ENCODE data around the gene SPPL2B.

DNA sequence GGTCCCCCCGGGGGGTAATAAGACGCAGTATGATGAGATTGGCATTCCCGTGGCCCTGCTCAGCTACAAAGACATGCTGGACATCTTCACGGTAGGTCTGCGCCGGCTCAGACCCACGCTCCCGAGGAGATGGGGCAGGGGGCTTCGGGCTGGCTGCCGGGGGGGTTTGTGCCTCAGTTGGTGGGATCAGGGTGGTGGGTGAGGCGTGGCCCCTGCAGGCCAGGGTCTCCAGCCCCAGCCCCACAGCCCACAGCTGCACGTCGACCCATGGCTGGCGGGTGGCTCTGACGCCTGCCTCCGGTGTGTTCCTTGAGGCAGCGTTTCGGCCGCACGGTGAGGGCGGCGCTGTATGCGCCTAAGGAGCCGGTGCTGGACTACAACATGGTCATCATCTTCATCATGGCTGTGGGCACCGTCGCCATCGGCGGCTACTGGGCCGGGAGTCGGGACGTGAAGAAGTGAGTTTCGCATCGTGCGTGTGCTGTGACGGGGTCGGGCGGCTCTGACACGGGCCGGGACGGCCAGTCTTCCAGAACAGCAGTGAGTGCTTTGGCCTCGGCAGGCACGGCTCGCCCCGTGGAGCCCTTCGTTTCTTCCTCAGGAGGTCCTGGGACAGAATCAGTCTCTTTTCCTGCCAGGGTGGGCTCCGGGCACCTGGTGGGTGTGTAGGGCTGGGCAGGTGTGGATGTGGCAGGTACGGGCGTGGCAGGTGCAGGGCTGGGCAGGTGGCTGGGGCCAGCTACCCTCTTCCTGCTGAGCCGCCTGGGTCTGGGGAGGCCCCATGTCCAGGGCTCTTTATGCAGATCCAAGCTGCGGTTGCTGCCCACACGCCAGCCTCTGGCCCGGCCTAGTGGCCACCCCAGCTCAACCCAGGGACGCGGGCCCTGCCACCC lies 10.5 kb downstream of the SPPL2B start:
- no peak for TF ChIP-seq POLR2A (IDR thresholded peaks at IDR 0.05)
- TF ChIP-seq, protein P1, sequence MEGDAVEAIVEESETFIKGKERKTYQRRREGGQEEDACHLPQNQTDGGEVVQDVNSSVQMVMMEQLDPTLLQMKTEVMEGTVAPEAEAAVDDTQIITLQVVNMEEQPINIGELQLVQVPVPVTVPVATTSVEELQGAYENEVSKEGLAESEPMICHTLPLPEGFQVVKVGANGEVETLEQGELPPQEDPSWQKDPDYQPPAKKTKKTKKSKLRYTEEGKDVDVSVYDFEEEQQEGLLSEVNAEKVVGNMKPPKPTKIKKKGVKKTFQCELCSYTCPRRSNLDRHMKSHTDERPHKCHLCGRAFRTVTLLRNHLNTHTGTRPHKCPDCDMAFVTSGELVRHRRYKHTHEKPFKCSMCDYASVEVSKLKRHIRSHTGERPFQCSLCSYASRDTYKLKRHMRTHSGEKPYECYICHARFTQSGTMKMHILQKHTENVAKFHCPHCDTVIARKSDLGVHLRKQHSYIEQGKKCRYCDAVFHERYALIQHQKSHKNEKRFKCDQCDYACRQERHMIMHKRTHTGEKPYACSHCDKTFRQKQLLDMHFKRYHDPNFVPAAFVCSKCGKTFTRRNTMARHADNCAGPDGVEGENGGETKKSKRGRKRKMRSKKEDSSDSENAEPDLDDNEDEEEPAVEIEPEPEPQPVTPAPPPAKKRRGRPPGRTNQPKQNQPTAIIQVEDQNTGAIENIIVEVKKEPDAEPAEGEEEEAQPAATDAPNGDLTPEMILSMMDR (IDR thresholded peaks at IDR 0.05 in 4 of 5, conservative IDR thresholded peaks at IDR 0.05 in 1 of 5) = no peak
